Smooth muscle cell (in vitro differentiated cells): ENCODE measurements around the gene PPP1R1B. TPM values are rescaled to one million over a fixed set of nuclear protein-coding genes. Genes with fewer than 3 reads are reported as not detected.

ENCODE experiments used
- DNase-seq: peaks from one replicate; lab custom pipeline; 2025; ENCODE audit not compliant: unreplicated experiment; lab: John Stamatoyannopoulos, UW
- H2AFZ ChIP-seq: fragments of 200-600 bp; sonication (generic); 2 replicates; pipeline ENCODE4 v1.6.0; 2016; ENCODE audit warnings: antibody characterized with exemption, low read depth, mild to moderate bottlenecking
- H3F3A ChIP-seq: fragments of 200-600 bp; sonication (generic); 2 replicates; pipeline ENCODE4 v1.6.0; 2017; ENCODE audit warnings: antibody characterized with exemption, low read depth
- H3K27ac ChIP-seq: fragments of 200-600 bp; sonication (generic); 2 replicates; pipeline ENCODE4 v1.5.1; 2016; ENCODE audit warnings: low read depth, mild to moderate bottlenecking
- H3K27me3 ChIP-seq: fragments of 200-600 bp; sonication (generic); 2 replicates; pipeline ENCODE4 v1.6.1; 2016; ENCODE audit warnings: low read depth, mild to moderate bottlenecking
- H3K36me3 ChIP-seq: fragments of 200-600 bp; sonication (generic); 2 replicates; pipeline ENCODE4 v1.5.1; 2016; ENCODE audit warnings: low read depth
- H3K4me1 ChIP-seq: fragments of 200-600 bp; sonication (generic); 2 replicates; pipeline ENCODE4 v1.5.1; 2016; ENCODE audit warnings: low read depth
- H3K4me2 ChIP-seq: fragments of 200-600 bp; sonication (generic); 2 replicates; pipeline ENCODE4 v1.6.0; 2016; ENCODE audit warnings: mild to moderate bottlenecking
- H3K4me3 ChIP-seq: fragments of 200-600 bp; sonication (generic); 2 replicates; pipeline ENCODE4 v1.5.1; 2016; ENCODE audit warnings: mild to moderate bottlenecking
- H3K79me2 ChIP-seq: fragments of 200-600 bp; sonication (generic); 2 replicates; pipeline ENCODE4 v1.6.0; 2016; ENCODE audit warnings: low read depth, mild to moderate bottlenecking
- H3K9ac ChIP-seq: fragments of 200-600 bp; sonication (generic); 2 replicates; pipeline ENCODE4 v1.6.0; 2016; ENCODE audit warnings: low read depth
- H3K9me3 ChIP-seq: fragments of 200-600 bp; sonication (generic); replicated peaks from 2 replicates; pipeline ENCODE4 v1.5.1; 2016; ENCODE audit warnings: low read depth
- H4K20me1 ChIP-seq: fragments of 200-600 bp; sonication (generic); 2 replicates; pipeline ENCODE4 v1.6.0; 2016; ENCODE audit warnings: low read depth
- CTCF ChIP-seq: fragments of 200-600 bp; sonication (generic); IDR thresholded peaks from 2 replicates; pipeline ENCODE4 v1.5.1; 2017; ENCODE audit warnings: borderline replicate concordance, mild to moderate bottlenecking, antibody characterized with exemption; ENCODE audit not compliant: insufficient read depth, poor library complexity, severe bottlenecking
- WGBS: methylation state at CpG from one replicate; pipeline ENCODE4 v1.1.7; 2016; ENCODE audit warnings: low lambda C conversion rate; 5-methylcytosine and 5-hydroxymethylcytosine counted together
- polyA plus RNA-seq: library from polyadenylated mRNA; unstranded; fragments of >200 nt; fragmentation: Nextera tagmentation; extraction: Ambion mirVana; gene quantifications from 2 replicates; pipeline ENCODE4 v1.2.1, GENCODE V29; 2016
- total RNA-seq: library from RNA; depleted of rRNA; stranded (reverse); fragments of >200 nt; gene quantifications from 2 replicates; pipeline ENCODE4 v1.2.3, GENCODE V29; 2014

Gene PPP1R1B
- total and polyA plus RNA-seq, 2 experiments from 2014 or later: not detected

GRCh38 chr17:39677072-39677471 is 50.3 kb downstream of the PPP1R1B start:
- Histone ChIP-seq H3K9me3 (no peaks in the 10 kb centered on the region), H3K27me3 (no peaks in the 10 kb centered on the region), H2AFZ (no peak overlapping the region), H3F3A (no peaks in the 10 kb centered on the region), H3K4me1 (no peaks in the 10 kb centered on the region), H4K20me1 (no peaks in the 10 kb centered on the region), H3K4me2 (no peak overlapping the region), H3K79me2 (no peaks in the 10 kb centered on the region), H3K9ac (no peak overlapping the region), H3K27ac (no peak overlapping the region), H3K36me3 (no peaks in the 10 kb centered on the region), H3K4me3 (no peak overlapping the region)
- no peak for TF ChIP-seq CTCF
- WGBS: 95% methylated on average over 8 of the region's 8 CpGs
- no peak for DNase-seq

DNA sequence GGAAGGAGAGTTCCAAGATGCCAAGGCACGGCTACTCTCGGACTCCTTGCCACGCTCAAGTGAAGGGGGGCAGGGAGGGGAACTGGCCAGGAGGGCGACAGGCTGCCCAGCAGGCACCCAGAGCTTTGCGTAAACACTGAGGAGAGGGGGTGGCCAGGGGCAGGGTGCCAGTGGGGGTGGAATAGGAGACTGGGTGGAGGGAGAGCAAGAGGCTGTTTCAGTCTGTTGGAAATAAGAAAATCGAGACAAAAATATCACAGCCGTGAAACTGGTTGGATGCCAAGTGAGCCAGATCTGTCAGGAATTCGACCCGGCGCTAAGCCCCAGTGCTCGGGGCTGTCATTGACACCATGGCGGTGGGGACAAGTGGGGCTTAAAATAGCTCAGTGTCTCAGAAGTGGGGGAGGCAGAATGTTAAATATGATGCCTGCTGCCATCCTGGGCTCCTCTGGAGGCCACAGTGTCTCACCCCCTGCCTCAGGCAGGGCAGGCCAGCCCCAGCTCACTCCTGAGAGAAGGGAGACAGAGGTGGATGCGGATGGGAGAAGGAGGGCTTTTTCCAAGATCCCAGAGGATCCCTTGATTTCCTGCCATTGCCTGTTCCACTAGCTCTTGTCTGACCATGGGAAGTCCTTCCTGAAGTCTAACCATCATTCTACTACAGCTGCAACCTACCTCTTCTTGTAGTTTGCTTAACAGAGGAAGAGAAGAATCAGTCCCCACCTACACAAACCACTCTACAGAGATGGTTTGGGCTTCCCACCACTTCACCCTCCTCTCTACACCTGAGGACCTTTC is 51.0 kb downstream of the PPP1R1B start:
- TF ChIP-seq CTCF: no peak
- H3K9ac ChIP-seq: no peak overlapping the region
- H4K20me1 ChIP-seq: no peaks in the 10 kb centered on the region
- H3K27me3 ChIP-seq: no peaks in the 10 kb centered on the region
- no peaks in the 10 kb centered on the region for H3K36me3 ChIP-seq
- no peak for DNase-seq
- no peaks in the 10 kb centered on the region for H3F3A ChIP-seq
- 59% methylated on average over 13 of the region's 13 CpGs for WGBS
- H3K4me3 ChIP-seq: no peak overlapping the region
- no peaks in the 10 kb centered on the region for H3K4me1 ChIP-seq
- no peak overlapping the region for H3K27ac ChIP-seq
- H3K79me2 ChIP-seq: no peaks in the 10 kb centered on the region
- H2AFZ ChIP-seq: no peak overlapping the region
- H3K9me3 ChIP-seq: no peaks in the 10 kb centered on the region
- no peak overlapping the region for H3K4me2 ChIP-seq

DNA sequence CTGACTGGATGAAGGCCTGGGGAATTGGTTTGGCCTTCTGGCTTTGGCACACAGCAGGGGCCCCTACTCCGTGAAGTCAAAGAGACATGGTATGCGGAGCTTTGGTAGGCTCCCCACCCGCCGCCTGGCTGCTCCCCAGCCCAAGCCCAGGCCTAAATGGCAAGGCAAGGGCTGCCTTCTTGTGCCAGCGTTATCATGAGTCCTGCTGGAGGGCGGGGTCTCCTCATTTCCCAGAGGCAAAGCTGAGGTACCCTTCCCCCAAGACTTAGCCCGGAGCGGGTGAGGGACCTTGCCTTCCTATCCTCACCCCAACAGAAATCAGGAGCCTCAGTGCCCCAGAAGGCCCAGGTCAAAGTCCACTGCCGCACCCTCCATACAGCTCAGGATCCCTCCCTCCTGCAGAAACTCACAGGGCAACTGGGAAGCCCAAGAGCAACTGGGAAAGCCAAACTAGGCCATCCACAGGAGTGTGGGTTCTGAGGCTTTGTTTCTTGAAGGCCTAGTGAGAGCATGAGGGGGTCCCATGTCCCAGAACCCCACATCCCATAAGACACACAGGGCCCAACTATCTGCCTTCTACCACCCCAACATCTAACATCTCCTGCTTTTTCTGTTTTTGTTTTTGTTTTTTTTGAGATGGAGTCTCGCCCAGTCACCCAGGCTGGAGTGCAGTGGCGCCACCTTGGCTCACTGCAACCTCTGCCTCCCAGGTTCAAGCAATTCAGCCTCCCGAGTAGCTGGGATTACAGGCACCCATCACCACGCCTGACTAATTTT is 51.8 kb downstream of the PPP1R1B start:
- H3K9me3 ChIP-seq: no peaks in the 10 kb centered on the region
- H2AFZ ChIP-seq: no peak overlapping the region
- WGBS: 93% methylated on average over 13 of the region's 13 CpGs
- H4K20me1 ChIP-seq: no peaks in the 10 kb centered on the region
- no peaks in the 10 kb centered on the region for H3K27me3 ChIP-seq
- no peaks in the 10 kb centered on the region for H3K4me1 ChIP-seq
- H3K79me2 ChIP-seq: no peaks in the 10 kb centered on the region
- H3K9ac ChIP-seq: no peak overlapping the region
- no peak for DNase-seq
- no peak overlapping the region for H3K27ac ChIP-seq
- H3K4me3 ChIP-seq: no peak overlapping the region
- H3F3A ChIP-seq: no peaks in the 10 kb centered on the region
- no peak overlapping the region for H3K4me2 ChIP-seq
- TF ChIP-seq CTCF: no peak
- no peaks in the 10 kb centered on the region for H3K36me3 ChIP-seq
